Mucosa of stomach (tissue), 1 donor: ENCODE data around the gene TMEM270.
"Not testable (repeated sequence)": the region's sequence is repeated elsewhere in the genome, so short reads cannot be mapped to it uniquely, and the experiment has no call there.

Experiments used
- H3K27me3 ChIP-seq: one replicate; pipeline ENCODE4 v1.7.0; 2013; ENCODE audit warnings: mild to moderate bottlenecking, low read length; ENCODE audit not compliant: control insufficient read depth, insufficient read depth
- H3K36me3 ChIP-seq: one replicate; pipeline ENCODE4 v1.7.0; 2013; ENCODE audit warnings: low read length; ENCODE audit not compliant: control insufficient read depth, insufficient read depth
- H3K4me1 ChIP-seq: one replicate; pipeline ENCODE4 v1.7.0; 2013; ENCODE audit warnings: mild to moderate bottlenecking, low read length; ENCODE audit not compliant: control insufficient read depth, insufficient read depth
- H3K4me3 ChIP-seq: one replicate; pipeline ENCODE4 v1.7.0; 2013; ENCODE audit warnings: low read length
- H3K9ac ChIP-seq: one replicate; pipeline ENCODE4 v1.7.0; 2013; ENCODE audit warnings: mild to moderate bottlenecking, low read length, moderate library complexity
- H3K9me3 ChIP-seq: one replicate; pipeline ENCODE4 v1.7.0; 2013; ENCODE audit warnings: mild to moderate bottlenecking, low read length, moderate library complexity; ENCODE audit not compliant: control insufficient read depth
- donor health status: Pancreatic carcinoma.

The TMEM270 gene

DNA sequence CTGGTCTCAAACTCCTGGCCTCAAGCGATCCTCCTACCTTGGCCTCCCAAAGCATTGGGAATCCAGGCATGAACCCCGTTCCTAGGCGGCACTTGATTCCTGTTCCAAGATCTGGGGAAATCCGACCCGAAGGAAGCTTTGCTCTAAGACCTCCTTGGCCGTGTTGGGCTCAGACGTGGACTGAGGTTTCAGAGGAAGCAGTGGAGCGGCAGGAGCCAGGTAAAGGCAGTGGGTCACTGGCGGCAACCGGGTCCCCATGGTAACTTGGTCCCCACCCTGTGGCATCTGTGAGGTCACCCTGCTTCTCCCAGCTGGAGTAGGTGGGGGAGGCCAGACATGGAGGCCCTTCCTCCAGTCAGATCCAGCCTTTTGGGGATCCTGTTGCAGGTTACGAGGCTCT, at the start of gene TMEM270:
Gene TMEM270, plus strand, starts transcription at position 301 of the 400 bp plus-strand sequence. Its CDS starts 36 bp downstream, at position 337.
- Histone ChIP-seq H3K27me3 (peaks cover 17% of the 10 kb centered on the region), H3K4me1 (peaks cover under 1% of the 10 kb centered on the region), H3K36me3 (no peaks in the 10 kb centered on the region), H3K9ac (no peak within 1 kb of the TSS), H3K4me3 (no peak within 1 kb of the TSS), H3K9me3 (no peaks in the 10 kb centered on the region)

DNA sequence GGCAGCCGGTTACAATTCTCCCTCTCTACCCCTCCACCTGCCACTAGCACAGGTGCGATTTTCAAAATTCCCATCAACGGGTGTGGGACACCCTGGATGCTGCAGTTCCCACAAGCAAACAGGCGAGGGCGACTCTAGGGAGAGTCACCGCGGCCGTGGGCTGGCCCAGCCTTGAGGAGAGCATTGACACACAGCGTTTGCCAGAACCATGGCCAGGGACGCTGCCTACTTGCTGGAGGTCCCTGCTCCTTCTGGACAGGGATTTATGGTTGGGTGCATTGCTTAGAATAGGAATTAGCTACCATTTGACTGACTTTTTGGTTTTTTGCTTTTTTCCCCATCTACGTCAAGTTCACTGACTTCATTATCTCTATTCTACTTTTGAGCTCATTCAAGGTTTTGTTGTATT, 49.2 kb upstream of the TMEM270 start:
- Histone ChIP-seq H3K4me1 (no peaks in the 10 kb centered on the region), H3K27me3 (peaks cover 55% of the 10 kb centered on the region)

DNA sequence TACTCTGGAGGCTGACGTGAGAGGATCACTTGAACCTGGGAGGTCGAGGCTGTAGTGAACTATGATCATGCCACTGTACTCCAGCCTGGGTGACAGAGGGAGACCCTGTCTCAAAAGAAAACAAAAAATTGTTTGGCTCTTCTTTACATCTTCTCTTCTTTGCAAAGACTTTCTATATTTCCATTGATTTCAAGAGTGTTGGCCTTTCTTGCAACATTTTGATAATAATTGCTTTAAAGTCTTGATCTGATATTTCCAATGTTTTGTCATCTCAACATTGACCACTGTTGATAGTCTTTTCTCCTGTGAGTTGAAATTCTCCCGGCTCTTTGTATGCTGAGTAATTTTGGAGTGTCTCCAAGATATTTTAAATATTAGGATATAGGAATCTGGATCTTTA, 48.0 kb upstream of the TMEM270 start:
- Histone ChIP-seq H3K36me3 (no peaks in the 10 kb centered on the region), H3K4me1 (no peaks in the 10 kb centered on the region), H3K9ac (no peak overlapping the region), H3K4me3 (no peak overlapping the region), H3K9me3 (no peaks in the 10 kb centered on the region), H3K27me3 (peaks cover 50% of the 10 kb centered on the region)

More for the DNA sequence above, 49.2 kb upstream of the TMEM270 start:
- Histone ChIP-seq H3K9me3 (no peaks in the 10 kb centered on the region), H3K9ac (no peak overlapping the region), H3K36me3 (no peaks in the 10 kb centered on the region), H3K4me3 (no peak overlapping the region)

DNA sequence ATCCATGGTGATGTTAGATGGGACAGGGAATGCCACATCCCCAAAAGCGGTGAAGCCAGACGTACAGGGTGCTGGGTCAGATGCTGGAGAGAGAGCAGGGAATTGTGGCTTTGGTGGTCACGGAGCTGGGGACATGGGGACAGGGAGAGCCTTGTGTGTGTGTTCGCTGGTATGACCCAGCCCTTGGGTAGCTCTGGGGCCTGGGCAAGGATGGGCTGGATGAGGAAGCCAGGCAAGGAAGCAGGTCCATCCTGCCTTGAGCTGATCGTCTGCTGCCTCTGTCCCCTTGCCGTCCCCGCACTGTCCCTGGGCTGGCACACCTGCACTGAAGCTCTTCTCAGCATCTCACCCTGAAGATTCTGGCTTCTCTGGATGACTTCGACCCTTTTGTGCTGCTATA, 45.5 kb upstream of the TMEM270 start:
- H3K27me3 ChIP-seq: peaks cover 35% of the 10 kb centered on the region
- H3K36me3 ChIP-seq: no peaks in the 10 kb centered on the region
- H3K4me1 ChIP-seq: no peaks in the 10 kb centered on the region

GRCh38 chr7:73817121-73817520, 43.8 kb upstream of the TMEM270 start:
- Histone ChIP-seq H3K9ac (no peak overlapping the region), H3K4me1 (peaks cover 3% of the 10 kb centered on the region), H3K4me3 (no peak overlapping the region), H3K9me3 (no peaks in the 10 kb centered on the region), H3K36me3 (no peaks in the 10 kb centered on the region), H3K27me3 (peaks cover 21% of the 10 kb centered on the region)

More for the DNA sequence above, 45.5 kb upstream of the TMEM270 start:
- no peaks in the 10 kb centered on the region for H3K9me3 ChIP-seq
- no peak overlapping the region for H3K4me3 ChIP-seq
- no peak overlapping the region for H3K9ac ChIP-seq

DNA sequence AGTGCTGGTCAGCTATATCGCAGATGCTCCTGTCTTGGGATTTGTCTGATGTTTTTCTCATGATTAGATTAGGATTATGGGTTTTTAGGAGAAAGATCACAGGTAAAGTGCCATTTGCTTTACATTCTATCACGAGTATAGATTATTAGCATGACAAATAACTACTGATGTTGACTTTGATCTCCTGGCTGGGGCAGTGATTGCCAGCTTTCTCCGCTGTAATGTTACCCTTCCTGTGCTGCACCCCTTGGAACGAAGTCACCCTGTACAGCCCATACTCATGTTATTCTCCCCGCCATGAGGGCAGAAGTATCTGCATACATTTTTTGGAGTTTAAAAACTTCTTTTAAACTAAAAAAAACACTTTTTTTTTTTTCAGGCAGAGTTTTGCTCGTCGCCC, 40.9 kb upstream of the TMEM270 start:
- Histone ChIP-seq H3K9ac (no peak overlapping the region), H3K27me3 (peaks cover 33% of the 10 kb centered on the region), H3K9me3 (no peaks in the 10 kb centered on the region), H3K4me3 (no peak overlapping the region), H3K36me3 (no peaks in the 10 kb centered on the region), H3K4me1 (peaks cover 17% of the 10 kb centered on the region)

DNA sequence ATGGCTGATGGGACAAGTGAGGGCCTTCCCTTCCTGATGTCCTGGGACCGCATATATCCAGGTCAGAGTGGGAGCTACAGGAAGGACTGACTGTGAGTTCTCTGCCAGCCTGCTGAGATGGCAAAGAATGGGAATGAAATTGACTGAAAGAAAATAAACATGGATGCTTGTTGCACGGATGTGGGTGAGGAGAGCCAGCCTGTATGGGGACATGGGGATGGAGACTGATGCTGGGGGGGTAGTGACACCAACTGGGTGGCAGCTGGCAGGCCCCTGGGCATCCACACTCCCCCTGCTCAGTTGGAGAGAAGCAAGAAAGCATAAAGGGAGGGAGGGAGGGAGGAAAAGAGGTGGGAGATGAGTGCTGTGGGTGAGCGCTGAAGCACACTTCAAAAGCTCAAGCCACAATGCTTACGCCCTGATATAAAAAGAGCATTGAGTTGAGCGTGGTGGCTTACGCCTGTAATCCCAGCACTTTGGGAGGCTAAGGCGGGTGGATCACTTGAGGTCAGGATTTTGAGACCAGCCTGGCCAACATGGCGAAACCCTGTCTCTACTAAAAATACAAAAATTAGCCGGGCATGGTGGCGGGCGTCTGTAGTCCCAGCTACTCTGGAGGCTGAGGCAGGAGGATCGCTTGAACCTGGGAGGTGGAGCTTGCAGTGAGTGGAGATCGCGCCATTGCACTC, 39.2 kb upstream of the TMEM270 start:
- not testable (repeated sequence) for H3K9ac ChIP-seq

GRCh38 chr7:73822319-73823173, 38.4 kb upstream of the TMEM270 start:
- H3K4me3 ChIP-seq: no peak overlapping the region
- H3K4me1 ChIP-seq: peaks cover 21% of the 10 kb centered on the region
- H3K27me3 ChIP-seq: peaks cover 22% of the 10 kb centered on the region
- H3K9ac ChIP-seq: peak overlapping the region; percentile 33
- H3K9me3 ChIP-seq: no peaks in the 10 kb centered on the region
- no peaks in the 10 kb centered on the region for H3K36me3 ChIP-seq

More for the DNA sequence above, 39.2 kb upstream of the TMEM270 start:
- H3K9me3 ChIP-seq, H3K36me3 ChIP-seq, H3K4me3 ChIP-seq: not testable (repeated sequence)
- H3K4me1 ChIP-seq: peaks cover 17% of the 10 kb centered on the region
- H3K27me3 ChIP-seq: peaks cover 26% of the 10 kb centered on the region

GRCh38 chr7:73823257-73823656, 37.7 kb upstream of the TMEM270 start:
- Histone ChIP-seq H3K9me3 (no peaks in the 10 kb centered on the region), H3K4me3 (no peak overlapping the region), H3K27me3 (peaks cover 22% of the 10 kb centered on the region), H3K4me1 (peaks cover 27% of the 10 kb centered on the region), H3K9ac (peak overlapping the region; percentile 33), H3K36me3 (no peaks in the 10 kb centered on the region)

GRCh38 chr7:73823873-73824592, 36.9 kb upstream of the TMEM270 start:
- Histone ChIP-seq H3K36me3 (no peaks in the 10 kb centered on the region), H3K4me1 (peaks cover 35% of the 10 kb centered on the region), H3K4me3 (no peak overlapping the region), H3K27me3 (peaks cover 22% of the 10 kb centered on the region), H3K9ac (no peak overlapping the region), H3K9me3 (no peaks in the 10 kb centered on the region)

DNA sequence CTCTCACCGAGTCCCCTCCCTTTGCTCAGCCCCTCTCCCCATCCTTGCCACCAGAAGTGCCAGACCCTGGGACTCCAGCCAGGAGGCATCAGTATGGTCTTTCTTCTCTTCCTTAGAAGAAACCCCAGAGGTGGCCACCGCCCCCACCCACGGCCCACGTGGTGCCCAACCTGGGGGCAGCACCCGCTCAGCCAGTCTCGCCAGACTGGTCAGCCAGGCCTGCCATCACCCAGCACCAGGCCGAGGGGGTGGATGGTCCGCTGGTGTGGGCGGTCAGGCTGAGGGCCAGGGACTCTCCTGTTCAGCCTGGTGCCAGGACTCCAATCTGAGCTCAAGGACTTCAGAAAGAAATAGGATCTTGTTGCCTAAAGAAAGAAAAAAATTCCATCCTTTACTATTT, 36.0 kb upstream of the TMEM270 start:
- Histone ChIP-seq H3K4me1 (peaks cover 44% of the 10 kb centered on the region), H3K4me3 (no peak overlapping the region), H3K36me3 (no peaks in the 10 kb centered on the region), H3K9ac (no peak overlapping the region), H3K27me3 (peaks cover 26% of the 10 kb centered on the region), H3K9me3 (no peaks in the 10 kb centered on the region)
